HL-60/S4 treated with retinoic acid at 250 ng/mL for 4 days and 3 days (cell line): ENCODE results near the gene ANXA3.
"Not testable (repeated sequence)": the region's sequence is repeated elsewhere in the genome, so short reads cannot be mapped to it uniquely, and the experiment has no call there.

Source experiments
- in situ Hi-C: fragments of 300-500 bp; cut with MboI; formaldehyde crosslinking; loops from 2 replicates; pipeline ENCODE4 v1.7.0; 2022; ENCODE audit warnings: low sequenced_read_pairs

ANXA3 gene

DNA sequence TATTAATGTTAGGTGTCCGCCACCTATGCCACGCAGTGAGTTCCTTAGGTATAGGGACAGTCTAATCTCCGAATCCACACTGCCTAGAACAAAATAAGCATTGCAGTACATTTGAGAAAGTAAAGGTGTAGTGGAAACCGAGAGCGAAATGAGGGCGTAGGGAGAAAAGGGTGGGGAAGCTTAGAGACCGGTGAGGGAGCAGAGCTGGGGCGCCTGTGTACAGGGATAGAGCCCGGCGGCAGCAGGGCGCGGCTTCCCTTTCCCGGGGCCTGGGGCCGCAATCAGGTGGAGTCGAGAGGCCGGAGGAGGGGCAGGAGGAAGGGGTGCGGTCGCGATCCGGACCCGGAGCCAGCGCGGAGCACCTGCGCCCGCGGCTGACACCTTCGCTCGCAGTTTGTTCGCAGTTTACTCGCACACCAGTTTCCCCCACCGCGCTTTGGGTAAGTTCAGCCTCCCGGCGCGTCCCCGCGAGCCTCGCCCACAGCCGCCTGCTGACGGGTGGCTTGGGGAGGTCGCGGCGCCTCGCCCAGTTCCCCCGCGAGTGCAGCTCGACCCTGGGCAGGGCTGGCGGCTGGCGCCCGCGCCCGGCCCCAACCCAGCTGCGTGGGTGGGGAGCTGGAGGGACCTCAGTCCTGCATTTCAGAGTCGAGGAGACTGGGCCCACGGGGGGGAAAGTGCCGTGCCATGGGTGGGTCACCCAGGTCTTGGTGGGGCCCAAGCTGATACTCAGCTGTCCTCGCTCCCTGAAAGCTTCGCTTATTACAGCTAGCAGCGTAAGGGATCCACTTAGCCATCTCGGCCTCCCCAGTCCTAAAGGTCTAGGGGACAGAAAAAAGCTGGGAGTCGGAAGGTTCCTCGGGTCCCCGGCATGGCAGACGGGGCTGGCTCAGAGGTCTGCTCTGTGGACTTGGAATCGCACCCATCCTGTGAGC, at the start of gene ANXA3:
Gene ANXA3 (plus strand): TSS at position 351 of the 932 bp plus-strand sequence. CDS start 2,704 bp downstream, outside the sequence.
- in situ Hi-C loops = no loop called here

- in situ Hi-C loops = not testable (repeated sequence)
Observed at GRCh38 chr4:78506260-78506659, 45.3 kb upstream of the ANXA3 start.

DNA sequence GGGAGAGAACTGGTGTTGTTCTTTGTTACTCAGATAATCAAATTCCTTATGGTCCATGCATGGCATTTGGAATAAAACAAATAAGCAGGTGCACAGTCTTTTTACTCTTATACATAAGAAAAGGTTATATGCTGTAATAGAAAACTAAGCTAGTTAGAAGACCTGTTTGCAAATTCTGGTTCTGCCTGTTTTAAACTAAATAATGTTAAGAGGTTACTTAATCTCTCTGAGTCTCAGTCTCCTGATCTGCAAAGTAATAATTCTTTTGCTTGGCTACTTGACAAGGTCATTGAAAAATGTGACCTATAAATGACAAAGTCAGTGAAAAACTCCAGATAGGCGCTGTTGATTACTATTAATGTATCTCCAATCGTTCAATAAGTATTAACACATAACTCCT, 42.5 kb upstream of the ANXA3 start:
- in situ Hi-C loops = no loop called here

- in situ Hi-C loops = no loop called here
Observed at GRCh38 chr4:78510108-78510507, 41.5 kb upstream of the ANXA3 start.

GRCh38 chr4:78510681-78511080, 40.9 kb upstream of the ANXA3 start:
- in situ Hi-C loops = no loop called here

DNA sequence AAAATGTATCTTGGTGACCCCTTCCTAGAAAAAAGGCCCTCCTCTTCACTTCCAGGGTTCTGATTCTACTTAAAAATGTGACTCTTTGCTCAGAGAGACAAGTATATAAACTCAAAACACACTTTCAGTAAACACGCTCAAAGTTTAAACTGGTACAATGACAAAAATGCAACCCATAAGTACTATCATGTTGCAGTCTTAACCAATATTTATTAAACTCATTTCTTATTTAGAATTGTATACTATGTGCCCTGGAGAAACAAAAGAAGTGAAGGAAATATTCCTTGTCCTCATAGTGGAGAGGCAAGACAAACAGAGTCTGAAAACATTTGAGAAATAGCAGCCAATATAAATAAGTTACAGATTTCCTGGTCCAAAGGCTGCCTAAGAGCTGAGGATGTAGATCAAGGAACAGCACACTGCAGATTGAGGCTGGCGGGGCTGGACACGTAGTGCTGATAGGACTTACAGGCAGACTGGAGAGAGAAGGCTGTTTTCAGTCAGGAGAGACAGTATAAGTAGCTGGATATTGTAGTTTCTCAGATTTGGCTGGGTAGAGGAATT, 39.1 kb upstream of the ANXA3 start:
- in situ Hi-C loops = no loop called here

GRCh38 chr4:78513411-78513975, 38.1 kb upstream of the ANXA3 start:
- in situ Hi-C loops = no loop called here

- in situ Hi-C loops = no loop called here
Observed at GRCh38 chr4:78517050-78517652, 34.4 kb upstream of the ANXA3 start.

GRCh38 chr4:78518561-78518960, 33.0 kb upstream of the ANXA3 start:
- in situ Hi-C loops = no loop called here

GRCh38 chr4:78519962-78520361, 31.6 kb upstream of the ANXA3 start:
- in situ Hi-C loops = no loop called here

DNA sequence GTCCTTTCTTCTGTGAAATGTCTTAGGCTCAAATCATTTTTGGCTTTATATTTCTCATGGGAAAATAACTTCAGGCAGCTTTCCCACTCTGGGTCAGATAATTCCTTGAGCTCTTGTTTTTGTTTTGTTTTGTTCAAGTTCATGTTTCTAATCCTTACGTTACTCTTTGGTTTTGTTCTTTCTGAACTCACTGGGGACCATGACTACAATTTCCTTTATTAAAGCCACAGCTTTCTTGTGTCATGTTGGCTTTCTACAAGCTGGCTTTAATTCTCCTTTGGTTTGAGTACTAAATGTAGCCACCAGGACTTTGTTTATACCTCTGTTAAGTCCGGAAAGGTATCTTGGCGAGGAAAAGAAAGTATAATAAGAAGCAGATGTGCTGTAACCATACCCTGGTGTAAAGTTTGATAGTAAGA, 30.8 kb upstream of the ANXA3 start:
- in situ Hi-C loops = no loop called here

- in situ Hi-C loops = no loop called here
Observed at GRCh38 chr4:78524009-78524408, 27.6 kb upstream of the ANXA3 start.

DNA sequence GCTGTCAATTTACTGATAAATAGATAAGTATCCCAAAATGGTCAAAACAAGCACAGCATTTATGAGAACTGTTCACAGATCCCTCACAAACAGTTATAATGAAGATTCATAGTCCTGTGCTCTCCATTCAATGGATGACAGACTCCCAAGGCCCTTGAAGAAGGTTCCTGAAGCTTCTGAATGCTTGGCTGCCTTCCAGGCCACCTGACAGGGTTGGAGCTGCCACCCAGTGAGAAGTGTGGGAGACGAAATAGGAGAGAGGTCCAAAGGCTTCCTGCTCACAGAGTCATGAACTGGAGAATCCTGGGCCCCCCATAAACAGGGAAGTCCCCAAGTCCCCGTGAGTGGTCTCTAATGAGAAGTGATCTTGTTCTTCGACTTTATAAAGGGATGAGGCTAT, 26.0 kb upstream of the ANXA3 start:
- in situ Hi-C loops = no loop called here

DNA sequence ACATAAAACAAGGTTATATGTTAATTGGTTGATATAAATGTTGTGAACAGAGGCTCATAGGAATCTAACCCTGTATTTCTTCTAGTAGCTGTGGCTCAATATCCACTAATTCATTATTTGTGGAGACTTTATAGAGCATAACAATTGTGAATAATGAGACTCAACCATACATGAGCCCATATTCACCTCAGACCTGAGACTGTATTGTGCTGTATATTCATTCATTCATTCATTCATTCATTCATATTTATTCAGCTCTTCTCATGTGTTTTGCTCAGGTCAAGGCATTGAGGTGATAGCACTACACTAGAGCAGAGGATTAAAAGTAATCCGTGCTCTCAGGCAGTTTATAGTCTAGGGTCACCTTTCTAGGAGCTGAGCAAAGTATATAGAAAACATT, 24.5 kb upstream of the ANXA3 start:
- in situ Hi-C loops = no loop called here

- in situ Hi-C loops = no loop called here
Observed at GRCh38 chr4:78527555-78527954, 24.0 kb upstream of the ANXA3 start.

DNA sequence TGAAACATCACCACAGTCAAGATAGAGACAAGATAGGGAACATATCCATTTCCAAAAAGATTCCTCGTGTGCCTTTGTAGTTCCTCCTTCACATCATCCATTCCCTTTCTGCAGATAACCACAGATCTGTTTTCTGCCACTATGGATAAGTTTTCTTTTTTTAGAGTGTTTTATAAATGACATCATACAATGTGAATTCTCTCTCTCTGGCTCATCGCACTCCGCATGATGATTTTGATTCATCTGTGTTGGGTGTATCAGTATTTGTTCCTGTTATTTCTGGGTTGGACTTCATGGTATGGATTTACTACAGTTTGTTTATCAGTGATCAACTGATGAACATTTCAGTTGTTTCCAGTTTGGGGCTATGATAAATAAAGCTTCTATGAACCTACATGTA, 23.2 kb upstream of the ANXA3 start:
- in situ Hi-C loops = no loop called here

GRCh38 chr4:78529569-78530209, 21.9 kb upstream of the ANXA3 start:
- in situ Hi-C loops = no loop called here

- in situ Hi-C loops = no loop called here
Observed at GRCh38 chr4:78532046-78532445, 19.5 kb upstream of the ANXA3 start.

- in situ Hi-C loops = no loop called here
Observed at GRCh38 chr4:78533854-78534253, 17.7 kb upstream of the ANXA3 start.

DNA sequence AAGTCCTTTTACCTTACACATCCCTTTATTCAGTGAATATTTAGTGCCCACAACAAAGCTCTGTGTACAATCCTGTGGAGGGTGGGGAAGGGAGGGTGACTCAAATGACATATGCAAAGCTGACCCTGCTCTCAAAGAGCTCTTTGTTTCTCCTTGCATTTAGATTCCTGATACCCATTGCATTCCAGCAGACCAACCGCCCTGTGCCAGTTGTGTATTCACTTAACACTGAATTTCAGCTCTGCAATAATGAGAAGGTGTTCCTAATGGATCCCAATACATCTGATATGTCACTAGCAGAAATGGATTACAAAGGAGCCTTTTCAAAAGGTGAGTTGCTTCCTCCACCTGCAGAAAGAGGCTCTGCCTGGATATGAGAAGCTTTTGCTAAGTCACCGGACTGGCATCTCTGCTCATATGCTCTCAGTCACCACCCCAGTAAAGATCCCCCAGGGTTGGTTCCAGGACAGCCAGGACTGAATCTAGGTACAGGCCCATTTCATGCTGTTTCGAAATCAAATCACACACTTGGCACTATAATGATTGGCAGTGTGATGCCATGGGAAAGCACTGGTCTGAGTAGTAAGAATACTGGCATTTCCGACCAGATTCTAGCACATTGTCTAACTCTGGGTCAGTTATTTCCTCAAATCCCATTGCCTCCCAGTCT, 17.1 kb upstream of the ANXA3 start:
- in situ Hi-C loops = no loop called here

DNA sequence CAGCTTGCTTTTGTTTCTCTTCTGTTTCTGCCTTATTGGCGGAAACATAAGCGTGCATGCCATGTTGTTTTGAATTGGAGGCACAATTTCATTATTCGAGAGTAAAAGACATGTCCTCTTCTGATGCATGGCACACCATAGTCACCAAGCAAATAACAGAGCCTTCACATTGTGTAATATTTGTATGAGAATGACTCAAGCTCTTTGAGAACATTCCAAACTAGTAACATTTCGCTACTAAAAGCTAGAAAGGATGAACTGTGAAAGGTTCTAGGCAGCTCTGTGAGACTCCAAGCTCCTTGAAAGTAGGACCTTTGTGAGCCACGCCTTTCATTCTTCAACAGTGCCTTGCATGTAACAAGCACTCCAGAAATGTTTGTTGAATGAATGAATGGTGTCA, 9.2 kb upstream of the ANXA3 start:
- in situ Hi-C loops = no loop called here
